GM12873 (cell line): ENCODE results near the gene ZNF365.

Experiments
- TF ChIP-seq, protein P1 (sequence below): IDR thresholded peaks from 2 replicates; pipeline ENCODE4 v1.5.1; 2012; ENCODE audit warnings: low read depth, mild to moderate bottlenecking, moderate library complexity, low read length, control low read depth; ENCODE audit not compliant: insufficient read depth; ENCODE audit errors: missing control alignments

ZNF365 gene

DNA sequence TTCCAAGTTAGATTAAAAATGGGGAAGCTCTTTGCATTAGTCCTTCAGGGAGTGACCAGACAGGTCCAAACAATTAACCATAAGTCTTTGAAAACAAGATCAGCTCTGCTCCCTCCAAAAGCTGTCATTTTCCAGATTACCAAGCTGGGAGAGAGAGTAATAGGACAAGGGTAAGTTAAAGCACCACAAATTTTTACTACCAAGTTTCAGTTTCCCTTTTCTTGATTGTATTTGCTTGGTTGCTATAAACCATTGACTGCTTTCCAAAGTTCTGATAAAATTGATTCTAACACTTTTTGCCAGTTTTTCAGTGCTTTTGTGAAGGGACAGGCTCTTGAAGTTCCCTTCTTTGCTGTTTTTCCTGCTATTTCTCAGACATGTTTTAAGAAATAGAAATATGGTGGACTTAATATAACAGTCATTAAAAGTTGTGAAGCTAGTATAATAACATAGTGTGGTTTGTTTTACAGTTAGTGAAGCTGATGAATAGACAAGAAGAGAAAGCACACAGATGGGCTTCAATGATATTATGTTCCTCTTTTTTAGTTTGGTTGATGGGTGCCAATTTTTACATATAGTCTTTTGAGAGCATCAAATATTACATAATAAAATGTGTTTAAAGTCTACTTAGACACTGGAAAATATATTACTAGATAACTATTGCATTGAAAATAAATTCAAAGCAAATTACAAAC, 40.0 kb upstream of the ZNF365 start:
- TF ChIP-seq, protein P1, sequence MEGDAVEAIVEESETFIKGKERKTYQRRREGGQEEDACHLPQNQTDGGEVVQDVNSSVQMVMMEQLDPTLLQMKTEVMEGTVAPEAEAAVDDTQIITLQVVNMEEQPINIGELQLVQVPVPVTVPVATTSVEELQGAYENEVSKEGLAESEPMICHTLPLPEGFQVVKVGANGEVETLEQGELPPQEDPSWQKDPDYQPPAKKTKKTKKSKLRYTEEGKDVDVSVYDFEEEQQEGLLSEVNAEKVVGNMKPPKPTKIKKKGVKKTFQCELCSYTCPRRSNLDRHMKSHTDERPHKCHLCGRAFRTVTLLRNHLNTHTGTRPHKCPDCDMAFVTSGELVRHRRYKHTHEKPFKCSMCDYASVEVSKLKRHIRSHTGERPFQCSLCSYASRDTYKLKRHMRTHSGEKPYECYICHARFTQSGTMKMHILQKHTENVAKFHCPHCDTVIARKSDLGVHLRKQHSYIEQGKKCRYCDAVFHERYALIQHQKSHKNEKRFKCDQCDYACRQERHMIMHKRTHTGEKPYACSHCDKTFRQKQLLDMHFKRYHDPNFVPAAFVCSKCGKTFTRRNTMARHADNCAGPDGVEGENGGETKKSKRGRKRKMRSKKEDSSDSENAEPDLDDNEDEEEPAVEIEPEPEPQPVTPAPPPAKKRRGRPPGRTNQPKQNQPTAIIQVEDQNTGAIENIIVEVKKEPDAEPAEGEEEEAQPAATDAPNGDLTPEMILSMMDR, result no peak

DNA sequence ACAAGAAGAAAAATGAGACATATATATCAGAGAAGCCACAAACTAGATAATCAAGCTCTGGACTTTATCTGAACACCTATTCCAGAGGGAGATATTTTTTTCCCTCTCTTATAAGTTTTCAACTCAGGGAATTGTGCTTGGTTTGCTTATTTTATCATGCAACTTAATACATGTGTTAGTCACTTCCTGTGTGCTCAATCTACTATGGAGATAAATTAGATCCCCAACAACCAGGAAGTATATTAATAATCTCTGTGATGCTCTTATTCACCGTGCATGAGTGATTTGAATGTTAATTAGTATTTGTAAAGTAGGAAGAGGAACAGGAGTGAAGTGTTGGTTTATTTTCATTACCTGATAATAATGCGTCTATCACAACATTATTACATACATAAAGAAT, 38.8 kb upstream of the ZNF365 start:
- TF ChIP-seq, protein P1, result no peak

DNA sequence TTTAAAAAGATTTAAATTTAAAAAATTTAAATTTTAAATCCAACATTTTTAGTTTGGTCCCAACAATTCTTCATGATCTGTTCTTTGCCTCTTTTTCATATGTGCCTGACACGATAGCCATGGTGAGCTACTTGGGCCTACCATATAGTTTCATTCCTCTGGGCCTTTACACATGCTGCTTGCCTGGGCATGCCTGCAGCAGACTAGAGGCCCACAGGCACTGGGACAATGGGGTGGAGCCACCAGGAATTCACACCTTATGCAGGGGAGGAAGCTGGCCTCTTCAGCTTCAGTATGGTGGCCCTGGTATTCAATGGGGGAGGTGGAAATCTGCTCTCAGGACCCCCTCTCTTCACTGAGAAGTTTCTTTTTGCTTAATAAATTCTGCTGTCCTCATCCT, 37.8 kb upstream of the ZNF365 start:
- TF ChIP-seq, protein P1, result no peak

DNA sequence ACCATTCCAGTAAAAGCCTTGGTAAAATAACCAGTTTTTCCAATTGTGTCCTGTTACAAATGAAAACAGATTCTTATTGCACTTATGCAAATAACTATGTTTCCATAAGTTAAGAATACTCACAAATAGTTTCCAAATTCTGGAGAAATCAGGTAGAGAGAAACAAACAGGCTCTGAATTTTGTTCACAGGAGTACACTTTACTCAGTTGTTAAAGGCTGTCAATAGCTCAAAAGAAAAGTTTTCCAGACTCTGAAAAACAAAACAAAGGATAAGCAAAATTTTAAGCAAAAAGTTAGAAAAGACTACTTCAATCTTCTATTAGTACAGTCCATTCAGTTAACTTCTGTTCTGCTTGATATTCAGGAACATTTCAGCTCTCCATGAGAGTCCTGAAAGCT, 32.8 kb upstream of the ZNF365 start:
- TF ChIP-seq, protein P1, result no peak

DNA sequence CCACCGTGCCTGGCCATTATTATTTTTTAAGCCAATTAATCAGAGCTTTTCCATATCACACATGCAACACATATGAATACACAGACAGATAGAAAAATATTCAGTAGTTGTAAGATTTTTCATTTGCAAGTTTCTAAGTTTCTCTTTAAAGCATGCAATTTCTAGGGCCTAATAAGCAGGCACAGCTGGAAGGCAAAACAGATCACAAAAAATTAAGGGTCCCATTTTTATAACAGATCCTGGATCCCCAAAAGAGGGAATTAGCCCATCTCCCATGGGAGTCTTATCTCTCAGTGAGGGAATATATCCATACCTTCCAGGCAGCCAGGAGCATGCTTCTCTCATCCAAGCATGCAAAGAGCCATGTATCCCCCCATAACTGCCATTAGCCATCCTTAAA, 31.2 kb upstream of the ZNF365 start:
- TF ChIP-seq, protein P1, result no peak

DNA sequence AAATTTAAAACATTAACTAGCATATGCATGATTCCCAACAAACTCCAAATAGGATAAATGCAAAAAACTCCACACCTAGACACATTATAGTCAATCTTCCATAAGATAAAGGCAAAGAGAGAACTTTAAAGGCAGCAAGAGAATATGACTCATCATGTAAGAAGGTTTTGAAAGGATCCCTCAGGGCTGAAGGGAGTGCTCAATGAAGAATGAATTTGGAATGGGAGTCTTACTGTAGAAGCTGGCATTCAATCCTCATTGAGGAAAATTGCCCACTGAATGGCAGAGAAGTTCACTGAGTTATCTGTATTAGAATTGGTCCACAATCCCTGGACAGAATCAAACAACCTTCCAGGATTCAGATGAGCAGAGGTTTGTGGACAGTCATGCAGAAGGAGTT, 26.1 kb upstream of the ZNF365 start:
- TF ChIP-seq, protein P1, result no peak

DNA sequence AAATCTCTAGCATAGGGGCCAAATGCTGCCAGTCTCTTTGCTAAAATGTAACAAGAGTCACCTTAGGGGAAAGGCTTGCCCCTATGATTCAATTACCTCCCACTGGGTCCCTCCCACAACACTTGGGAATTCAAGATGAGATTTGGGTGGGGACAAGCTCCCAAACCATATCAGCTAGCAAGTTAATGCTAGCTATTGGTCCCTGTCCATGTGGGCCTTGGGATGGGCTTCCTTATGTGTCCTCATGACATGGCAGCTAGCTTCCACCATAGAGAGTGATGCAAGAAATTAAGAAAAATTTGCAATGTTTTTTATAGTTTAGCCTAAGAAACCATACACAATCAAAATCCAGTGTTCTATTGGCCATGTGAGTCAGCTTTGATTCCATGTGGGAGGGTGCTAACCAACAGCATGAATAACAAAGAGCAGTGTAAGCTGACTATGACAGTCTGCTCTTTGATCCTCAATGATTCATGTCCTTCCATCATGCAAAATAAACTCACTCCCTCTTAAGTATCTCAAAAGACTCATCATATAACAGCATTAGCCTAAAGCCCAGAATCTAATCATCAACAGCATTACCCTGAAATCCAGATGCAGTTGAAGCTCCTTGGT, 21.7 kb upstream of the ZNF365 start:
- TF ChIP-seq, protein P1, result no peak
